GM06990 (cell line): ENCODE data around the gene ZFP36L1.

ENCODE experiments used
- DNase-seq: peaks from one replicate; pipeline ENCODE4 v3.0.0-alpha.2; 2011; ENCODE audit not compliant: insufficient read length; ENCODE audit errors: extremely low read depth
- H3K27me3 ChIP-seq: replicated peaks from 2 replicates; pipeline ENCODE4 v1.6.0; 2011; ENCODE audit warnings: low read length; ENCODE audit not compliant: control insufficient read depth, insufficient read depth
- H3K36me3 ChIP-seq: 2 replicates; pipeline ENCODE4 v1.5.1; 2011; ENCODE audit warnings: low read length; ENCODE audit not compliant: control insufficient read depth, insufficient read depth
- H3K4me3 ChIP-seq: replicated peaks from 2 replicates; pipeline ENCODE4 v1.5.1; 2011; ENCODE audit warnings: low read depth, mild to moderate bottlenecking, control low read depth, low read length
- CTCF ChIP-seq: IDR thresholded peaks from 2 replicates; pipeline ENCODE4 v1.5.1; 2011; ENCODE audit warnings: low read length, control low read depth, mild to moderate bottlenecking, inconsistent platforms; ENCODE audit not compliant: insufficient read depth, poor library complexity, severe bottlenecking

ZFP36L1 gene

GRCh38 chr14:68834816-68835215, 41.9 kb upstream of the ZFP36L1 start:
- H3K36me3 ChIP-seq: no peaks in the 10 kb centered on the region
- TF ChIP-seq CTCF: no peak
- H3K4me3 ChIP-seq: no peak overlapping the region
- no peak for DNase-seq
- no peaks in the 10 kb centered on the region for H3K27me3 ChIP-seq

- no peak overlapping the region for H3K4me3 ChIP-seq
- TF ChIP-seq CTCF: no peak
- DNase-seq: no peak
- H3K27me3 ChIP-seq: no peaks in the 10 kb centered on the region
- H3K36me3 ChIP-seq: no peaks in the 10 kb centered on the region
These were observed 35.8 kb upstream of the ZFP36L1 start for GRCh38 chr14:68828698-68829097.

GRCh38 chr14:68825729-68826128, 32.9 kb upstream of the ZFP36L1 start:
- Histone ChIP-seq H3K36me3 (no peaks in the 10 kb centered on the region), H3K27me3 (no peaks in the 10 kb centered on the region), H3K4me3 (no peak overlapping the region)
- no peak for DNase-seq
- no peak for TF ChIP-seq CTCF

GRCh38 chr14:68824517-68825347, 31.9 kb upstream of the ZFP36L1 start:
- Histone ChIP-seq H3K4me3 (no peak overlapping the region), H3K36me3 (no peaks in the 10 kb centered on the region), H3K27me3 (no peaks in the 10 kb centered on the region)
- no peak for DNase-seq
- peak; percentile 95 for TF ChIP-seq CTCF

GRCh38 chr14:68824207-68824516, 31.3 kb upstream of the ZFP36L1 start:
- H3K36me3 ChIP-seq: no peaks in the 10 kb centered on the region
- no peaks in the 10 kb centered on the region for H3K27me3 ChIP-seq
- no peak for TF ChIP-seq CTCF
- no peak overlapping the region for H3K4me3 ChIP-seq
- DNase-seq: no peak
